WTC11 (cell line): ENCODE results near the gene ASTN2.

ENCODE experiments used
- AR ChIP-seq: fragments of 250-450 bp; sonication (Bioruptor Pico); IDR thresholded peaks from 2 replicates; pipeline ENCODE4 v1.9.0; 2021; ENCODE audit warnings: mild to moderate bottlenecking
- ATF1 ChIP-seq: sonication (generic); formaldehyde crosslinking; IDR thresholded peaks from 2 replicates; pipeline ENCODE4 v1.8.1; 2023; ENCODE audit warnings: mild to moderate bottlenecking, moderate library complexity, missing genetic modification reagents
- CBFB ChIP-seq: sonication (generic); formaldehyde crosslinking; IDR thresholded peaks from 2 replicates; pipeline ENCODE4 v1.8.1; 2022; ENCODE audit warnings: mild to moderate bottlenecking, low read depth, missing genetic modification reagents
- CTCF ChIP-seq: fragments of 200-600 bp; IDR thresholded peaks from 2 replicates; pipeline ENCODE4 v1.8.0; 2022; ENCODE audit warnings: antibody characterized with exemption
- E2F4 ChIP-seq: sonication (generic); formaldehyde crosslinking; IDR thresholded peaks from 2 replicates; pipeline ENCODE4 v1.8.1; 2022; ENCODE audit warnings: low read depth, mild to moderate bottlenecking, moderate library complexity, missing genetic modification reagents, borderline replicate concordance
- FOXK1 ChIP-seq: sonication (generic); formaldehyde crosslinking; IDR thresholded peaks from 2 replicates; pipeline ENCODE4 v1.8.0; 2022; ENCODE audit warnings: mild to moderate bottlenecking, moderate library complexity, missing genetic modification reagents
- GABPB1 ChIP-seq: sonication (generic); formaldehyde crosslinking; IDR thresholded peaks from 2 replicates; pipeline ENCODE4 v1.8.1; 2023; ENCODE audit warnings: mild to moderate bottlenecking, missing genetic modification reagents
- JUN ChIP-seq: sonication (generic); formaldehyde crosslinking; IDR thresholded peaks from 2 replicates; pipeline ENCODE4 v1.8.0; 2023; ENCODE audit warnings: mild to moderate bottlenecking, missing genetic modification reagents
- MAX ChIP-seq: sonication (generic); formaldehyde crosslinking; IDR thresholded peaks from 2 replicates; pipeline ENCODE4 v1.8.0; 2022; ENCODE audit warnings: mild to moderate bottlenecking, missing genetic modification reagents
- MLX ChIP-seq: sonication (generic); formaldehyde crosslinking; IDR thresholded peaks from 2 replicates; pipeline ENCODE4 v1.8.1; 2023; ENCODE audit warnings: mild to moderate bottlenecking, missing genetic modification reagents, moderate library complexity
- TP53 ChIP-seq: sonication (generic); formaldehyde crosslinking; IDR thresholded peaks from 2 replicates; pipeline ENCODE4 v1.8.1; 2023; ENCODE audit warnings: mild to moderate bottlenecking, missing genetic modification reagents
- USF1 ChIP-seq: sonication (generic); formaldehyde crosslinking; IDR thresholded peaks from 2 replicates; pipeline ENCODE4 v1.8.0; 2022; ENCODE audit warnings: mild to moderate bottlenecking, missing genetic modification reagents
- ZNF512 ChIP-seq: sonication (generic); formaldehyde crosslinking; IDR thresholded peaks from 2 replicates; pipeline ENCODE4 v1.8.1; 2022; ENCODE audit warnings: missing genetic modification reagents, borderline replicate concordance

GRCh38 chr9:117021906-117022305 lies 393.0 kb downstream of the ASTN2 start:
- TF ChIP-seq CTCF: no peak
- TF ChIP-seq TP53 (CRISPR knock-in tag): no peak
- no peak for TF ChIP-seq E2F4 (CRISPR knock-in tag)
- TF ChIP-seq USF1 (CRISPR knock-in tag): no peak
- no peak for TF ChIP-seq MAX
- no peak for TF ChIP-seq JUN
- no peak for TF ChIP-seq CBFB (CRISPR knock-in tag)
- no peak for TF ChIP-seq MLX (CRISPR knock-in tag)
- TF ChIP-seq FOXK1 (CRISPR knock-in tag): no peak
- TF ChIP-seq ATF1 (CRISPR knock-in tag): no peak
- no peak for TF ChIP-seq ZNF512 (CRISPR knock-in tag)
- TF ChIP-seq AR (CRISPR knock-in tag): no peak
- no peak for TF ChIP-seq GABPB1
